Liver (tissue), 9 donors: ENCODE measurements around the gene SLC66A2. TPM values are rescaled to one million over a fixed set of nuclear protein-coding genes. Genes with fewer than 3 reads are reported as not detected.

Source experiments
- DNase-seq: peaks from one replicate; pipeline ENCODE4 v3.0.0-alpha.2; 2017; ENCODE audit warnings: low spot score
- H3K27ac ChIP-seq, 2 donors: one replicate each; pipeline ENCODE4 v1.7.0; 2013; ENCODE audit warnings: inconsistent platforms in 2 of 2, low read length in 2 of 2, control low read depth in 1 of 2, low read depth in 1 of 2, mild to moderate bottlenecking in 1 of 2
- H3K27me3 ChIP-seq, 4 donors: one replicate each; pipeline versions ENCODE4 v1.6.1 to v1.7.0; 2013; ENCODE audit warnings: low read length in 3 of 4, inconsistent platforms in 1 of 4, mild to moderate bottlenecking in 1 of 4, moderate library complexity in 1 of 4; ENCODE audit not compliant: control insufficient read depth in 4 of 4, insufficient read depth in 4 of 4
- H3K36me3 ChIP-seq, 4 donors: one replicate each; pipeline versions ENCODE4 v1.6.1 to v1.7.0; 2013; ENCODE audit warnings: low read length in 3 of 4, mild to moderate bottlenecking in 3 of 4, low read depth in 1 of 4, moderate library complexity in 1 of 4; ENCODE audit not compliant: control insufficient read depth in 4 of 4, insufficient read depth in 3 of 4
- H3K4me1 ChIP-seq, 4 donors: one replicate each; pipeline versions ENCODE4 v1.6.1 to v1.7.0; 2013; ENCODE audit warnings: low read length in 3 of 4, mild to moderate bottlenecking in 3 of 4, moderate library complexity in 1 of 4; ENCODE audit not compliant: control insufficient read depth in 4 of 4, insufficient read depth in 4 of 4
- H3K4me3 ChIP-seq, 3 donors: one replicate each; pipeline versions ENCODE4 v1.6.1 to v1.7.0; 2013; ENCODE audit warnings: low read length in 3 of 3, control low read depth in 1 of 3, low read depth in 1 of 3, mild to moderate bottlenecking in 1 of 3
- H3K9ac ChIP-seq, 2 donors: one replicate each; pipeline ENCODE4 v1.7.0; 2013; ENCODE audit warnings: low read length in 2 of 2, mild to moderate bottlenecking in 2 of 2, moderate library complexity in 2 of 2, control low read depth in 1 of 2, low read depth in 1 of 2
- H3K9me3 ChIP-seq, 4 donors: one replicate each; pipeline versions ENCODE4 v1.6.1 to v1.7.0; 2013; ENCODE audit warnings: low read length in 3 of 4; ENCODE audit not compliant: control insufficient read depth in 4 of 4
- CTCF ChIP-seq: fragments of 150-350 bp; IDR thresholded peaks from 2 replicates; pipeline ENCODE4 v1.5.1; 2017; ENCODE audit warnings: improper control_type of control experiment, low read depth, low read length; ENCODE audit not compliant: missing input control
- EGR1 ChIP-seq, 2 donors: IDR thresholded peaks; 2 replicates each; pipeline ENCODE4 v1.6.1; 2016 to 2018; ENCODE audit warnings: antibody characterized with exemption in 2 of 2, low read depth in 2 of 2
- GABPA ChIP-seq, 2 donors: IDR thresholded peaks in 1 of 2; conservative IDR thresholded peaks in 1 of 2; 2 replicates each; pipeline ENCODE4 v1.6.1; 2016; ENCODE audit warnings: antibody characterized with exemption in 2 of 2, mild to moderate bottlenecking in 1 of 2, moderate library complexity in 1 of 2
- HNF4A ChIP-seq, 2 donors: conservative IDR thresholded peaks; 2 replicates each; pipeline ENCODE4 v1.6.1; 2016; ENCODE audit warnings: antibody characterized with exemption in 2 of 2, mild to moderate bottlenecking in 2 of 2
- HNF4G ChIP-seq: IDR thresholded peaks from 2 replicates; pipeline ENCODE4 v1.6.1; 2016; ENCODE audit warnings: antibody characterized with exemption
- JUND ChIP-seq, 2 donors: IDR thresholded peaks; 2 replicates each; pipeline ENCODE4 v1.6.1; 2016; ENCODE audit warnings: antibody characterized with exemption in 2 of 2
- MAX ChIP-seq: IDR thresholded peaks from 2 replicates; pipeline ENCODE4 v1.6.1; 2016; ENCODE audit warnings: antibody characterized with exemption
- NR2F2 ChIP-seq: IDR thresholded peaks from 2 replicates; pipeline ENCODE4 v1.6.1; 2016; ENCODE audit warnings: antibody characterized with exemption
- RAD21 ChIP-seq, 2 donors: IDR thresholded peaks; 2 replicates each; pipeline ENCODE4 v1.6.1; 2016; ENCODE audit warnings: antibody characterized with exemption in 2 of 2, mild to moderate bottlenecking in 2 of 2
- REST ChIP-seq: IDR thresholded peaks from 2 replicates; pipeline ENCODE4 v1.6.1; 2016; ENCODE audit warnings: antibody characterized with exemption, mild to moderate bottlenecking
- YY1 ChIP-seq: IDR thresholded peaks from 2 replicates; pipeline ENCODE4 v1.6.1; 2016; ENCODE audit warnings: antibody characterized with exemption, mild to moderate bottlenecking
- WGBS: extraction: QIAGEN DNeasy Blood & Tissue Kit; methylation state at CpG from one replicate; pipeline ENCODE4 v1.1.7; 2013; 5-methylcytosine and 5-hydroxymethylcytosine counted together
- polyA plus RNA-seq, 2 donors: library from polyadenylated mRNA; stranded (reverse) in 1 of 2; unstranded in 1 of 2; fragments of 200-250 nt in 1 of 2; fragments of >200 nt in 1 of 2; fragmentation: Nextera tagmentation in 1 of 2; extraction: Ambion mirVana in 1 of 2; gene quantifications; one replicate each; pipeline versions ENCODE4 v1.2.1 to v1.2.3, GENCODE V29; 2013 to 2015
- total RNA-seq, 2 donors: library from RNA; depleted of rRNA; stranded (reverse); fragments of >200 nt; gene quantifications; one replicate each; pipeline ENCODE4 v1.2.3, GENCODE V29; 2014
- donor health status: healthy.
- donor health status: healthy.
- donor health status: healthy.
- donor health status: healthy.
- donor health status: healthy.

SLC66A2 gene
- total and polyA plus RNA-seq, 4 donors = 47.8 to 107 (median 67.9) TPM

- TF ChIP-seq EGR1 (IDR thresholded peaks at IDR 0.05; ENCODE audit: low read depth in 2 of 2) (no peak), HNF4G (no peak), JUND (IDR thresholded peaks at IDR 0.05) (no peak), REST (no peak), YY1 (no peak), HNF4A (conservative IDR thresholded peaks at IDR 0.05) (no peak), NR2F2 (no peak), CTCF (no peak), MAX (no peak), GABPA (IDR thresholded peaks at IDR 0.05 in 1 of 2, conservative IDR thresholded peaks at IDR 0.05 in 1 of 2) (no peak)
- 2% methylated on average over 81 of the region's 81 CpGs for WGBS
- Histone ChIP-seq H3K4me1 (peaks cover 13 to 51% (median 44%) of the 10 kb centered on the region in 4 donors), H3K36me3 (peaks cover 0 to 4% (median 0%) of the 10 kb centered on the region in 4 donors), H3K9ac (peak overlapping the region; percentile 88 to 95), H3K4me3 (peak overlapping the region; percentile 90 to 96 (median 92)), H3K9me3 (no peaks in the 10 kb centered on the region), H3K27me3 (no peaks in the 10 kb centered on the region), H3K27ac (peak overlapping the region; percentile 91)
- DNase-seq = no peak
These were observed 725 bp downstream of the SLC66A2 start for GRCh38 chr18:79950515-79951341.

GRCh38 chr18:79949697-79950487 lies 1.6 kb downstream of the SLC66A2 start:
- Histone ChIP-seq H3K4me1 (peaks cover 20 to 60% (median 52%) of the 10 kb centered on the region in 4 donors), H3K9me3 (no peaks in the 10 kb centered on the region), H3K36me3 (peaks cover 0 to 4% (median 0%) of the 10 kb centered on the region in 4 donors), H3K27me3 (no peaks in the 10 kb centered on the region), H3K27ac (peak overlapping the region; percentile 91), H3K4me3 (peak overlapping the region; percentile 90 to 96 (median 92)), H3K9ac (peak overlapping the region; percentile 88 to 95)
- TF ChIP-seq NR2F2 (peak; percentile 10), RAD21 (IDR thresholded peaks at IDR 0.05) (no peak), GABPA (IDR thresholded peaks at IDR 0.05 in 1 of 2, conservative IDR thresholded peaks at IDR 0.05 in 1 of 2) (peak in 1 of 2 donors; percentile 10)
- DNase-seq = no peak
- 19% methylated on average over 12 of the region's 12 CpGs for WGBS
